ENCODE data around the gene OBP2A. TPM values are rescaled to one million over a fixed set of nuclear protein-coding genes. Genes with fewer than 3 reads are reported as not detected.

OBP2A gene
- total and polyA plus RNA-seq, 2 donors (not counting 1 experiment from before 2014, with no cell fraction given): not detected

DNA sequence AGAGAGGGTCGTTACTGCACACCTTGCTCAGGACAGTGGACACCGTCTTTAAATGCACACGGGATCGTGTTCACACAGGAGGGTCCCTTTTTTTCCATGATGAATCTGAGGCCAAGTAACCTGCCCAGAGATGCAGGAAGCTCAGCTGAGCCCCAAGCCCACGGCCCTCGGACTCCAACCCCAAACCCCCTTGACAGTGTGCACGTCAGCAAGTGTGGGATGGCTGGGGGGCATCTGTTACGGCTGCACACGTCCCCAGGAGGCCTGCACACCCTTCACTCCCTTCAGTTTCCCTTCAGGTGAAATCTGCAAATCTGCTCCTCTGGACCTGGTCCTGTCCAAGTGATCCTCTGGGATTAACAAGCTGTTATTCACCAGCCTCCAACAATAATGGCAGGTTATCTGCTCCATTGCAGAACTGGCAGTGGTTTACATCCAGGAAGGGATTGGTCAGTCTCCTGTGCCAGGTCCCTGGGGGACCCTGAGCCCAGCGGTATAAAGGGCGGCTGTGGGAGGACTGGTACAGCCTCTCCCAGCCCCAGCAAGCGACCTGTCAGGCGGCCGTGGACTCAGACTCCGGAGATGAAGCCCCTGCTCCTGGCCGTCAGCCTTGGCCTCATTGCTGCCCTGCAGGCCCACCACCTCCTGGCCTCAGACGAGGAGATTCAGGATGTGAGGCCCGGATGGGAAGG lies 24.9 kb upstream of the OBP2A start, which contains the start of gene LCN1:
Gene LCN1 (plus strand): TSS at position 525 of the 692 bp plus-strand sequence. CDS start 58 bp downstream, at position 583.
- POLR2A ChIA-PET: no interaction called here
- H3K4me3 ChIP-seq (ENCODE audit: control extremely low read depth in 1 of 5, extremely low read depth in 1 of 5, insufficient read depth in 1 of 5, low read depth in 2 of 5, low read length in 4 of 5): no peak within 1 kb of the TSS
- Mint-ChIP-seq H3K27ac (no peak within 1 kb of the TSS), H3K9me3 (ENCODE audit: insufficient read depth) (no peaks in the 10 kb centered on the region), H3K27me3 (peaks cover 11% of the 10 kb centered on the region), H3K4me1 (no peaks in the 10 kb centered on the region), H3K4me3 (no peak within 1 kb of the TSS)
- intact Hi-C loops (cut with micrococcal nuclease): no loop called here
- H3K27ac ChIP-seq (ENCODE audit: low read length in 2 of 2): no peak within 1 kb of the TSS
- no peak within 1 kb of the TSS for H3K4me2 ChIP-seq (replicated peaks; ENCODE audit: low read depth, low read length, poor library complexity, severe bottlenecking)
- H4K20me1 ChIP-seq (ENCODE audit: control insufficient read depth, insufficient read depth, low read length, poor library complexity, severe bottlenecking): no peaks in the 10 kb centered on the region
- no peaks in the 10 kb centered on the region for H3K4me1 ChIP-seq (ENCODE audit: control insufficient read depth in 2 of 2, insufficient read depth in 2 of 2, low read length in 2 of 2)
- CTCF ChIA-PET: no interaction called here
- no peaks in the 10 kb centered on the region for H3K27me3 ChIP-seq (replicated peaks in 1 of 4; ENCODE audit: control extremely low read depth in 1 of 4, control insufficient read depth in 3 of 4, insufficient read depth in 4 of 4, low read length in 3 of 4)
- no peaks in the 10 kb centered on the region for H3K9me3 ChIP-seq (ENCODE audit: control extremely low read depth in 1 of 3, control insufficient read depth in 2 of 3, insufficient read depth in 1 of 3, low read length in 2 of 3)
- H3K79me2 ChIP-seq (ENCODE audit: control insufficient read depth, insufficient read depth, low read length): no peaks in the 10 kb centered on the region
- 95% methylated on average over 13 of the region's 18 CpGs for WGBS (ENCODE audit: insufficient coverage)
- ATAC-seq (ENCODE audit: low read depth) (no peak), DNase-seq (no peak)
- TF ChIP-seq EZH2 (IDR thresholded peaks at IDR 0.05; ENCODE audit: borderline replicate concordance, insufficient read depth, low read depth, low read length, poor library complexity, severe bottlenecking): no peak
- TF ChIP-seq, protein P1, sequence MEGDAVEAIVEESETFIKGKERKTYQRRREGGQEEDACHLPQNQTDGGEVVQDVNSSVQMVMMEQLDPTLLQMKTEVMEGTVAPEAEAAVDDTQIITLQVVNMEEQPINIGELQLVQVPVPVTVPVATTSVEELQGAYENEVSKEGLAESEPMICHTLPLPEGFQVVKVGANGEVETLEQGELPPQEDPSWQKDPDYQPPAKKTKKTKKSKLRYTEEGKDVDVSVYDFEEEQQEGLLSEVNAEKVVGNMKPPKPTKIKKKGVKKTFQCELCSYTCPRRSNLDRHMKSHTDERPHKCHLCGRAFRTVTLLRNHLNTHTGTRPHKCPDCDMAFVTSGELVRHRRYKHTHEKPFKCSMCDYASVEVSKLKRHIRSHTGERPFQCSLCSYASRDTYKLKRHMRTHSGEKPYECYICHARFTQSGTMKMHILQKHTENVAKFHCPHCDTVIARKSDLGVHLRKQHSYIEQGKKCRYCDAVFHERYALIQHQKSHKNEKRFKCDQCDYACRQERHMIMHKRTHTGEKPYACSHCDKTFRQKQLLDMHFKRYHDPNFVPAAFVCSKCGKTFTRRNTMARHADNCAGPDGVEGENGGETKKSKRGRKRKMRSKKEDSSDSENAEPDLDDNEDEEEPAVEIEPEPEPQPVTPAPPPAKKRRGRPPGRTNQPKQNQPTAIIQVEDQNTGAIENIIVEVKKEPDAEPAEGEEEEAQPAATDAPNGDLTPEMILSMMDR (IDR thresholded peaks at IDR 0.05): no peak
- H2AFZ ChIP-seq (ENCODE audit: insufficient read depth, low read depth, low read length, poor library complexity, severe bottlenecking): no peak within 1 kb of the TSS
- H3K36me3 ChIP-seq (replicated peaks in 1 of 2; ENCODE audit: control extremely low read depth in 1 of 2, control insufficient read depth in 1 of 2, extremely low read depth in 1 of 2, insufficient read depth in 2 of 2, low read length in 1 of 2): no peaks in the 10 kb centered on the region
- H3K9ac ChIP-seq (ENCODE audit: low read length): no peak within 1 kb of the TSS

- no peak overlapping the region for H3K9ac ChIP-seq (ENCODE audit: low read length)
- H3K4me1 Mint-ChIP-seq: no peaks in the 10 kb centered on the region
- no peaks in the 10 kb centered on the region for H4K20me1 ChIP-seq (ENCODE audit: control insufficient read depth, insufficient read depth, low read length, poor library complexity, severe bottlenecking)
- H3K36me3 ChIP-seq (replicated peaks in 1 of 2; ENCODE audit: control extremely low read depth in 1 of 2, control insufficient read depth in 1 of 2, extremely low read depth in 1 of 2, insufficient read depth in 2 of 2, low read length in 1 of 2): no peaks in the 10 kb centered on the region
- no peak overlapping the region for H3K27ac Mint-ChIP-seq
- 90% methylated on average over 7 of the region's 11 CpGs for WGBS (ENCODE audit: insufficient coverage)
- TF ChIP-seq EZH2 (IDR thresholded peaks at IDR 0.05; ENCODE audit: borderline replicate concordance, insufficient read depth, low read depth, low read length, poor library complexity, severe bottlenecking): no peak
- TF ChIP-seq, protein P1 (IDR thresholded peaks at IDR 0.05): no peak
- H2AFZ ChIP-seq (ENCODE audit: insufficient read depth, low read depth, low read length, poor library complexity, severe bottlenecking): no peak overlapping the region
- ChIA-PET POLR2A (no interaction called here), CTCF (no interaction called here)
- ATAC-seq (ENCODE audit: low read depth) (no peak), DNase-seq (no peak)
- H3K4me3 Mint-ChIP-seq: no peak overlapping the region
- no peaks in the 10 kb centered on the region for H3K27me3 ChIP-seq (replicated peaks in 1 of 4; ENCODE audit: control extremely low read depth in 1 of 4, control insufficient read depth in 3 of 4, insufficient read depth in 4 of 4, low read length in 3 of 4)
- no peak overlapping the region for H3K4me3 ChIP-seq (ENCODE audit: control extremely low read depth in 1 of 5, extremely low read depth in 1 of 5, insufficient read depth in 1 of 5, low read depth in 2 of 5, low read length in 4 of 5)
- no peaks in the 10 kb centered on the region for H3K9me3 ChIP-seq (ENCODE audit: control extremely low read depth in 1 of 3, control insufficient read depth in 2 of 3, insufficient read depth in 1 of 3, low read length in 2 of 3)
- H3K4me2 ChIP-seq (replicated peaks; ENCODE audit: low read depth, low read length, poor library complexity, severe bottlenecking): no peak overlapping the region
- H3K27me3 Mint-ChIP-seq: peaks cover 11% of the 10 kb centered on the region
- H3K79me2 ChIP-seq (ENCODE audit: control insufficient read depth, insufficient read depth, low read length): no peaks in the 10 kb centered on the region
- intact Hi-C loops (cut with micrococcal nuclease): no loop called here
- H3K27ac ChIP-seq (ENCODE audit: low read length in 2 of 2): no peak overlapping the region
- no peaks in the 10 kb centered on the region for H3K4me1 ChIP-seq (ENCODE audit: control insufficient read depth in 2 of 2, insufficient read depth in 2 of 2, low read length in 2 of 2)
- no peaks in the 10 kb centered on the region for H3K9me3 Mint-ChIP-seq (ENCODE audit: insufficient read depth)
Observed at GRCh38 chr9:135521608-135522095, 24.3 kb upstream of the OBP2A start.
